ENCODE measurements around the gene ESPNL.

Gene ESPNL

DNA sequence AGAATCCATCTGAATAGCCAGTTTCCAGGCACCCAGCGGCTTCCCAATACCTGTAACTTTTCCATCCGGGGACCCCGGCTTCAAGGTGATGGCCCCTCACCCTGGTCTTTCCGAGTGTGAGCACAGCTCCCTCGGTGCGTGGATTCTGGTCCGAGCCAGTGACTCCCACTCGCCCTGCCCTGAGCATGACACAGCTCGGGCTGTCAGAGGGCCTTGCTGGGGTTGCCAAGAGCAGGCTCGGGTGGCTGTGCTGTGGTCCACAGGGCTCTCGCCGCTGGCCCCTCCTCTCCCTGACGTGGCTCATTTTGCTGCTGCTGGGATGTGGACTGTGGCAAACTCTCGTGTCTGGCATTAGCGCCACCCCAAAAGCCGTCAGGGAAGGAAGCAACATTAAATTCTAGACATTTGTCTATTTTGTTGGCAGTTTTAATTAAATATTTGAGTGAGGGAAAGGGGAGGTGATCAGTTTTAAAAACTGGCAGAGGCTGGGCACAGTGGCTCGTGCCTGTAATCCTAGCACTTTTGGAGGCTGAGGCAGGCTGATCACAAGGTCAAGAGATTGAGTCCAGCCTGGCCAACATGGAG, 5.6 kb upstream of the ESPNL start:
- Histone ChIP-seq H3K36me3 (ENCODE audit: control insufficient read depth, low read length) (no peaks in the 10 kb centered on the region), H3F3A (ENCODE audit: control insufficient read depth, insufficient read depth) (peaks cover 6% of the 10 kb centered on the region; the same call in 1 of the 2 replicates), H3K9me3 (ENCODE audit: control insufficient read depth, insufficient read depth, low read length) (no peaks in the 10 kb centered on the region), H3K4me3 (ENCODE audit: low read length) (no peak overlapping the region), H3K79me2 (ENCODE audit: control insufficient read depth, low read length) (no peaks in the 10 kb centered on the region), H4K20me1 (ENCODE audit: control insufficient read depth, insufficient read depth, low read depth, low read length) (no peaks in the 10 kb centered on the region), H3K4me1 (ENCODE audit: control insufficient read depth, low read length) (peaks cover 16% of the 10 kb centered on the region), H3K27ac (ENCODE audit: low read depth, low read length) (no peak overlapping the region), H3K27me3 (ENCODE audit: control insufficient read depth, low read length) (no peaks in the 10 kb centered on the region), H3K4me2 (ENCODE audit: low read length) (no peak overlapping the region), H3K9me2 (replicated peaks; ENCODE audit: control insufficient read depth, low read length) (no peaks in the 10 kb centered on the region)
- TF ChIP-seq, protein P1, sequence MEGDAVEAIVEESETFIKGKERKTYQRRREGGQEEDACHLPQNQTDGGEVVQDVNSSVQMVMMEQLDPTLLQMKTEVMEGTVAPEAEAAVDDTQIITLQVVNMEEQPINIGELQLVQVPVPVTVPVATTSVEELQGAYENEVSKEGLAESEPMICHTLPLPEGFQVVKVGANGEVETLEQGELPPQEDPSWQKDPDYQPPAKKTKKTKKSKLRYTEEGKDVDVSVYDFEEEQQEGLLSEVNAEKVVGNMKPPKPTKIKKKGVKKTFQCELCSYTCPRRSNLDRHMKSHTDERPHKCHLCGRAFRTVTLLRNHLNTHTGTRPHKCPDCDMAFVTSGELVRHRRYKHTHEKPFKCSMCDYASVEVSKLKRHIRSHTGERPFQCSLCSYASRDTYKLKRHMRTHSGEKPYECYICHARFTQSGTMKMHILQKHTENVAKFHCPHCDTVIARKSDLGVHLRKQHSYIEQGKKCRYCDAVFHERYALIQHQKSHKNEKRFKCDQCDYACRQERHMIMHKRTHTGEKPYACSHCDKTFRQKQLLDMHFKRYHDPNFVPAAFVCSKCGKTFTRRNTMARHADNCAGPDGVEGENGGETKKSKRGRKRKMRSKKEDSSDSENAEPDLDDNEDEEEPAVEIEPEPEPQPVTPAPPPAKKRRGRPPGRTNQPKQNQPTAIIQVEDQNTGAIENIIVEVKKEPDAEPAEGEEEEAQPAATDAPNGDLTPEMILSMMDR (IDR thresholded peaks at IDR 0.05; ENCODE audit: low read depth, low read length, poor library complexity, severe bottlenecking), result no peak
- TF ChIP-seq EZH2phosphoT487 (IDR thresholded peaks at IDR 0.05; ENCODE audit: borderline replicate concordance, low read length), result no peak

DNA sequence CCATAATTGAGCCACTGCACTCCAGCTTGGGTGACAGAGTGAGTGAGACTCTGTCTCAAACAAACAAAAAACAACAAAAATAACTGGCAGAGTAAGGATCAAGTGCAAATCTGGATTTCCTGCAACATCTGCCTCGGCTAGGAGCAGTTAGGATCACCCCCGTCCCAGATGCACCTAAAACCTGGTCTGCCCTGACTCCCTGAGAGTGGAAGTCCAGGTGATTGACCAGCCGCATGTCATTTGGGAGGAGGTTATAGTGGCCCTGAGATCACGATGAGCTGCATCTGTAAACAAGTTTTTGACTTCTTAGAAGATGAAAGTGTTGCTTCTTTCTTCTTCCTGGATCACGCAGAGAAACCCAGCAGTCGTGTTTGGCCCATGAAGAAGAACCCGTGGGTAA, 5.0 kb upstream of the ESPNL start:
- TF ChIP-seq, protein P1 (IDR thresholded peaks at IDR 0.05; ENCODE audit: low read depth, low read length, poor library complexity, severe bottlenecking), result no peak
- TF ChIP-seq EZH2phosphoT487 (IDR thresholded peaks at IDR 0.05; ENCODE audit: borderline replicate concordance, low read length), result no peak
- no peaks in the 10 kb centered on the region for H3K79me2 ChIP-seq (ENCODE audit: control insufficient read depth, low read length)
- H3K27me3 ChIP-seq (ENCODE audit: control insufficient read depth, low read length), result no peaks in the 10 kb centered on the region
- no peaks in the 10 kb centered on the region for H3K9me2 ChIP-seq (replicated peaks; ENCODE audit: control insufficient read depth, low read length)
- no peaks in the 10 kb centered on the region for H4K20me1 ChIP-seq (ENCODE audit: control insufficient read depth, insufficient read depth, low read depth, low read length)
- peaks cover 6% of the 10 kb centered on the region; the same call in 1 of the 2 replicates for H3F3A ChIP-seq (ENCODE audit: control insufficient read depth, insufficient read depth)
- H3K4me3 ChIP-seq (ENCODE audit: low read length), result no peak overlapping the region
- no peak overlapping the region for H3K27ac ChIP-seq (ENCODE audit: low read depth, low read length)
- H3K4me2 ChIP-seq (ENCODE audit: low read length), result no peak overlapping the region
- no peaks in the 10 kb centered on the region for H3K9me3 ChIP-seq (ENCODE audit: control insufficient read depth, insufficient read depth, low read length)
- peaks cover 21% of the 10 kb centered on the region for H3K4me1 ChIP-seq (ENCODE audit: control insufficient read depth, low read length)
- no peaks in the 10 kb centered on the region for H3K36me3 ChIP-seq (ENCODE audit: control insufficient read depth, low read length)

DNA sequence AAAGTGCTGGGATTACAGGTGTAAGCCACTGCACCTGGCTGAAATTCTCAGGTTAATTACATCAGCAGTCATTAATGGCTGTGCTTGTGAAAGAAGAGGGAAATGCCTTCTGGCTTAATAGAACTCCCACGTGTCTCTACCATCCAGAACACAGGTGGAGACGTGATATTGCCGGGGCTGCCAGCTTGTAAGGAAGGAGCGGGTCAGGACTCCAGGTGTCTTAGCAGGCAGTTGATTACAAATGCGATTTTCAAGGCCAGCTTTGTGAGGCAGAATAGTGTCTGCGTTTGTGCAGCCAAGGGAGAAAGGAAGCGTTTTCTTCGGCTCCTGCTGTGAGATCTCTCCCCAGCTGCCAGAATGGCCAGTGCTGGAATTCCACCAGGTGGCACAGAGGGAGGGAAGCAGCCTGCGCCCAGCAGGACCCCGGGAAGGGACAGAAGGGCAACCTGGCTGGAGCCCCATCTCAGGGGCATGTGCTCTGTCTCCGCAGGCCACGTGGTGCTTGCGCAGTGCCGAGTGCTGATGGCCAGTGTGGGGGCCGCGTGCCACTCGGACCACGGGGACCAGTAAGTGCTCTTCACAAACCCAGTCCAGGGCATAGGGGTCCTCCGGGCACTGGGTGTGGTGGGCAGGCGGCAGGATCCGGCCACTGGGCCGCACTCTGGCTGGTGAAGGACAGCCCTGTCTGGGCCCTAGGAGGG, 3.7 kb upstream of the ESPNL start:
- TF ChIP-seq, protein P1 (IDR thresholded peaks at IDR 0.05; ENCODE audit: low read depth, low read length, poor library complexity, severe bottlenecking), result no peak
- no peak for TF ChIP-seq EZH2phosphoT487 (IDR thresholded peaks at IDR 0.05; ENCODE audit: borderline replicate concordance, low read length)
- Histone ChIP-seq H3K4me2 (ENCODE audit: low read length) (no peak overlapping the region), H3F3A (ENCODE audit: control insufficient read depth, insufficient read depth) (peaks cover 6% of the 10 kb centered on the region; the same call in 1 of the 2 replicates), H3K27me3 (ENCODE audit: control insufficient read depth, low read length) (no peaks in the 10 kb centered on the region), H3K4me1 (ENCODE audit: control insufficient read depth, low read length) (peaks cover 21% of the 10 kb centered on the region), H3K9me2 (replicated peaks; ENCODE audit: control insufficient read depth, low read length) (no peaks in the 10 kb centered on the region), H4K20me1 (ENCODE audit: control insufficient read depth, insufficient read depth, low read depth, low read length) (no peaks in the 10 kb centered on the region), H3K9me3 (ENCODE audit: control insufficient read depth, insufficient read depth, low read length) (no peaks in the 10 kb centered on the region), H3K4me3 (ENCODE audit: low read length) (no peak overlapping the region), H3K27ac (ENCODE audit: low read depth, low read length) (no peak overlapping the region), H3K36me3 (ENCODE audit: control insufficient read depth, low read length) (no peaks in the 10 kb centered on the region), H3K79me2 (ENCODE audit: control insufficient read depth, low read length) (no peaks in the 10 kb centered on the region)

Measured in DOHH2 (cell line).